Measurements from ENCODE around the gene EHMT1. TPM values are rescaled to one million over a fixed set of nuclear protein-coding genes. Genes with fewer than 3 reads are reported as not detected.

EHMT1 gene
- total RNA-seq, 4 donors from 2014 or later: 77.1 to 149 (median 86.6) TPM

DNA sequence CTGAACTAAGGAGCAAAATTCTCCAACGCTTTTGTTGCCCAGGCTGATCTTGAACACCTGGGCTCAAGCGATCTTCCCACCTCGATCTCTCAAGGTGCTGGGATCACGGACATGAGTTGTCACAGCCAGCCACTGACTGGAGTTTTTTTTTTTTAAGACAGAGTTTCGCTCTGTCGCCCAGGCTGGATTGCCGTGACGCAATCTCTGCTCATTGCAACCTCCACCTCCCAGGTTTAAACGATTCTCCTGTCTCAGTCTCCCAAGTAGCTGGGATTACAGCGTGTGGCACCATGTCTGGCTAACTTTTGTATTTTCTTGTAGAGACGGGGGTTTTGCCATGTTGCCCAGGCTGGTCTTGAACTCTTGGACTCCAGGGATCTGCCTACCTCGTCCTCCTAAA, 58.2 kb downstream of the EHMT1 start:
- no peak for TF ChIP-seq POLR2A (IDR thresholded peaks at IDR 0.05)
- TF ChIP-seq, protein P1, sequence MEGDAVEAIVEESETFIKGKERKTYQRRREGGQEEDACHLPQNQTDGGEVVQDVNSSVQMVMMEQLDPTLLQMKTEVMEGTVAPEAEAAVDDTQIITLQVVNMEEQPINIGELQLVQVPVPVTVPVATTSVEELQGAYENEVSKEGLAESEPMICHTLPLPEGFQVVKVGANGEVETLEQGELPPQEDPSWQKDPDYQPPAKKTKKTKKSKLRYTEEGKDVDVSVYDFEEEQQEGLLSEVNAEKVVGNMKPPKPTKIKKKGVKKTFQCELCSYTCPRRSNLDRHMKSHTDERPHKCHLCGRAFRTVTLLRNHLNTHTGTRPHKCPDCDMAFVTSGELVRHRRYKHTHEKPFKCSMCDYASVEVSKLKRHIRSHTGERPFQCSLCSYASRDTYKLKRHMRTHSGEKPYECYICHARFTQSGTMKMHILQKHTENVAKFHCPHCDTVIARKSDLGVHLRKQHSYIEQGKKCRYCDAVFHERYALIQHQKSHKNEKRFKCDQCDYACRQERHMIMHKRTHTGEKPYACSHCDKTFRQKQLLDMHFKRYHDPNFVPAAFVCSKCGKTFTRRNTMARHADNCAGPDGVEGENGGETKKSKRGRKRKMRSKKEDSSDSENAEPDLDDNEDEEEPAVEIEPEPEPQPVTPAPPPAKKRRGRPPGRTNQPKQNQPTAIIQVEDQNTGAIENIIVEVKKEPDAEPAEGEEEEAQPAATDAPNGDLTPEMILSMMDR (IDR thresholded peaks at IDR 0.05): no peak
- Histone ChIP-seq H3K36me3 (peaks cover 7% of the 10 kb centered on the region), H3K9me3 (no peaks in the 10 kb centered on the region), H3K4me1 (peaks cover 37% of the 10 kb centered on the region), H3K27ac (no peak overlapping the region), H3K27me3 (no peaks in the 10 kb centered on the region), H3K4me3 (no peak overlapping the region)
- 95% methylated on average over 12 of the region's 12 CpGs for WGBS
- no peak for DNase-seq (ENCODE audit: low spot score in 2 of 2)

DNA sequence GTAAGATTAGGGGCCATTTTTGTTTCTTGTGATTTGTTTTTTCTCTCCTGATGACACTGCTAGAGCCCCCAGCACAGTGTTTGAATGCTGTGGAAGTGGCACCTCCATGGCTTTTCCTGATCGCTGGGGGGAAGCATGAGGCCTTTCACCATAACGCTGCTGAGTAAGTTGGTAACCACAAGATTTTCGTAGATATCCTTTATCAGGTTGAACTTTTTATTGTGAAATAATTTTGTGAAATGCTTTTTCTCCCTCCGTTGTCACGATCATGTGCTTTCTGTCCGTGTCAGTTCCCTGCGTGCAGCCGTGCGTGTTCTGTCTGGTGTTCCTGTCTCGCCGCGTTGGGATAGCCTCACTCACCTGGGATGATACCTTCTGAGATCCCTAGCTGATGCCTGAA, 59.4 kb downstream of the EHMT1 start:
- H3K27me3 ChIP-seq: no peaks in the 10 kb centered on the region
- 89% methylated on average over 12 of the region's 12 CpGs for WGBS
- TF ChIP-seq POLR2AphosphoS5 (IDR thresholded peaks at IDR 0.05) (no peak), POLR2A (IDR thresholded peaks at IDR 0.05) (no peak), EP300 (IDR thresholded peaks at IDR 0.05) (no peak)
- TF ChIP-seq, protein P1 (IDR thresholded peaks at IDR 0.05): no peak
- H3K4me3 ChIP-seq: no peak overlapping the region
- H3K27ac ChIP-seq: no peak overlapping the region
- H3K4me1 ChIP-seq: peaks cover 35% of the 10 kb centered on the region
- peaks cover 7% of the 10 kb centered on the region for H3K36me3 ChIP-seq
- no peaks in the 10 kb centered on the region for H3K9me3 ChIP-seq
- DNase-seq (ENCODE audit: low spot score in 2 of 2): no peak

DNA sequence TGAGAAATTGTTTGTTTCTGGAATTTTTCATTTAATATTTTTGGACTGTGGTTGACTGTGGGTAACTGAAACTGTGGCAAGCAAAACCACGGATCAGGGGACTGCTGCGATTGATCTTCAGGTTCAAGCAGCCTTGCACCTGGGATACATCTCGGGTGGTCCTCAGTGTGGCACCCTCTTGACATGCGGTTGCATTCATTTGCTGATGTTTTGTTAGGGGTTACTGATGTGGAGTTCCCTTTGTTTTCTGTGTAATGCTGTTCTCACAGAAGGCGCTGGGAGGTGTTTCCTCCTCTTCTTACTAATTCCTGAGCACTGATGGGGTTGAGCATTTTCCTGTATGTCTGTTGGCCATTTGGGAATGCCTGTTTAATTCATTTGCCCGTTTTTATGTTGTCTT, 60.4 kb downstream of the EHMT1 start:
- 74% methylated on average over 6 of the region's 6 CpGs for WGBS
- H3K4me1 ChIP-seq: peaks cover 26% of the 10 kb centered on the region
- TF ChIP-seq POLR2AphosphoS5 (IDR thresholded peaks at IDR 0.05): no peak
- TF ChIP-seq POLR2A (IDR thresholded peaks at IDR 0.05): no peak
- TF ChIP-seq, protein P1 (IDR thresholded peaks at IDR 0.05): no peak
- TF ChIP-seq EP300 (IDR thresholded peaks at IDR 0.05): no peak

DNA sequence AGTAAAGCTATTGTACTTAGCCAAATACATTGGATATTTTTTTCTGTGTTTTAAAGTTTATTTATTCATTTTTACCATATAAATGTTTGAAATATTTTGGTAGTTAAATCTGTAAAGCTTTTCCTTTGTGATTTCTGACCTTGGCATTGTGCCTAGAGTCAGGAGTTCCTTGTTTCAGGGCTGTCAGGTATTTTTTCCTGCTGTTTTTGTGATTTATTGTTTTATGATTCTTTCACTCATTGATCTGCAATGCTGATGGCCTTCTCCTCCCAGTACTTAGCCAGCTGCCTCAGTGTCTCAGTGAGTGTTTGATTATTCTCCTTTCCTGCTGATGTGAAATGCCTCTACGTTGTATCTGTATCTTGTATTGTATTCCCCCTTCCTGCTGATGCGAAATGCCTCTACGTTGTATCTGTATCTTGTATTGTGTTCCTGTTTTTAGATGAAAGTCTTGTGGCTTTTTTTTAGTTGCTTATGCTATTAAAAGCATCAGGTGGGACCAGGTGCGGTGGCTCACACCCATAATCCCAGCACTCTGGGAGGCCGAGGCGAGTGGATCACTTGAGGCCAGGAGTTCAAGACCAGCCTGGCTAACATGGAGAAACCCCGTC, 61.0 kb downstream of the EHMT1 start:
- peaks cover 20% of the 10 kb centered on the region for H3K4me1 ChIP-seq
- H3K4me3 ChIP-seq: no peak overlapping the region
- no peak for DNase-seq (ENCODE audit: low spot score in 2 of 2)
- H3K27ac ChIP-seq: no peak overlapping the region
- peaks cover 7% of the 10 kb centered on the region for H3K36me3 ChIP-seq
- no peaks in the 10 kb centered on the region for H3K27me3 ChIP-seq
- 93% methylated on average over 7 of the region's 7 CpGs for WGBS
- no peaks in the 10 kb centered on the region for H3K9me3 ChIP-seq
- TF ChIP-seq EP300 (IDR thresholded peaks at IDR 0.05) (no peak), POLR2AphosphoS5 (IDR thresholded peaks at IDR 0.05) (no peak), POLR2A (IDR thresholded peaks at IDR 0.05) (no peak)
- TF ChIP-seq, protein P1 (IDR thresholded peaks at IDR 0.05): no peak

More for the DNA sequence above, 60.4 kb downstream of the EHMT1 start:
- Histone ChIP-seq H3K27me3 (no peaks in the 10 kb centered on the region), H3K36me3 (peaks cover 7% of the 10 kb centered on the region), H3K4me3 (no peak overlapping the region), H3K9me3 (no peaks in the 10 kb centered on the region), H3K27ac (no peak overlapping the region)
- DNase-seq (ENCODE audit: low spot score in 2 of 2): no peak

DNA sequence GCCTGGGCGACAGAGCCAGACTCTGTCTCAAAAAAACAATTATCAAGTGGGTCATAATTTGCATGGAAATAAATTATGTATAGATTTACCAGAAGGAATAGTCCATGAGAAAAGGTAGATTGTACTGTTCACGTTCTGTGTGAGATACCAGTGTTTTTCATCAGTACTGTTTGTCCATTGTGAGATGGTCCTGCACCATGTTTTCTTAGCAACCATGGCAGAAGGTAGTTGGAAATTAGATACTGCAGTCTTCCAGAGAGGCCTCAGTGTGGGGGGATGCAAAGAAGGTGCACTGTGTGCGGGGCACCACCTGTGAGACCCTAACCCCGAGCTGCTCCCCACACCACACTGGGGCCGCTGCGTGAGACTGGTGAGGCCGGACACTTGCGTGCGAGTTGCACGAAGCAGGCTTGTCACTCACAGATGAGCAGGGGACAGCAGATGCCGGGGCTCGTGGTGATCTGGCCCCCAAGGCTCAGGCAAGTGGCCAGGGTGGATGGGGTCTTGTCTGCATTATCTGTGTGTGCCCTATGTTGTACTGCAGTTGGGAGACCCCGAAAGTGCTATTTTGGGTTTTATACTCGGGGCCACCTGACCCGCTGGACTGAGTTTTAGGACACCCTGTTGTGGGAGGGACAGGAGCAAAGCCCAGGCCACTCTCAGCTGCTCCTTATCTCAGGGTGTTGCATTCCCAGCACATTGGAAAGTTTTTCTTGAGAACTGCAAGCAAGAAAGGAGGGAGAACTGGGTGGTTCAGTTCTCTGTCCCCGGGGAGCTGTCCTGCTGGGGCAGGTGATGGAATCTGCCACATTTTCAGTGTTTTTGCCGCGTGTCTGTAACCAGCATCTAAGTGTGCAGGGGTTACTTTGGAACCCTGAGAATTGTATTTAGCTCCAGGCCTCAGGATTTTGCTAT, 61.9 kb downstream of the EHMT1 start:
- no peak for TF ChIP-seq POLR2A (IDR thresholded peaks at IDR 0.05)
- TF ChIP-seq POLR2AphosphoS5 (IDR thresholded peaks at IDR 0.05): no peak
- TF ChIP-seq, protein P1 (IDR thresholded peaks at IDR 0.05): no peak
- no peak for TF ChIP-seq EP300 (IDR thresholded peaks at IDR 0.05)
- H3K9me3 ChIP-seq: no peaks in the 10 kb centered on the region
- peaks cover 7% of the 10 kb centered on the region for H3K36me3 ChIP-seq
- 77% methylated on average over 17 of the region's 18 CpGs for WGBS
- H3K4me3 ChIP-seq: no peak overlapping the region
- H3K4me1 ChIP-seq: peaks cover 16% of the 10 kb centered on the region
- no peak overlapping the region for H3K27ac ChIP-seq
- H3K27me3 ChIP-seq: no peaks in the 10 kb centered on the region
- no peak for DNase-seq (ENCODE audit: low spot score in 2 of 2)
